Measurements from ENCODE around the gene EPYC.

The EPYC gene

GRCh38 chr12:90924406-90924805, 80.4 kb downstream of the EPYC start:
- TF ChIP-seq POLR2AphosphoS5 (IDR thresholded peaks at IDR 0.05; ENCODE audit: low read depth, low read length), result no peak
- TF ChIP-seq, protein P1, sequence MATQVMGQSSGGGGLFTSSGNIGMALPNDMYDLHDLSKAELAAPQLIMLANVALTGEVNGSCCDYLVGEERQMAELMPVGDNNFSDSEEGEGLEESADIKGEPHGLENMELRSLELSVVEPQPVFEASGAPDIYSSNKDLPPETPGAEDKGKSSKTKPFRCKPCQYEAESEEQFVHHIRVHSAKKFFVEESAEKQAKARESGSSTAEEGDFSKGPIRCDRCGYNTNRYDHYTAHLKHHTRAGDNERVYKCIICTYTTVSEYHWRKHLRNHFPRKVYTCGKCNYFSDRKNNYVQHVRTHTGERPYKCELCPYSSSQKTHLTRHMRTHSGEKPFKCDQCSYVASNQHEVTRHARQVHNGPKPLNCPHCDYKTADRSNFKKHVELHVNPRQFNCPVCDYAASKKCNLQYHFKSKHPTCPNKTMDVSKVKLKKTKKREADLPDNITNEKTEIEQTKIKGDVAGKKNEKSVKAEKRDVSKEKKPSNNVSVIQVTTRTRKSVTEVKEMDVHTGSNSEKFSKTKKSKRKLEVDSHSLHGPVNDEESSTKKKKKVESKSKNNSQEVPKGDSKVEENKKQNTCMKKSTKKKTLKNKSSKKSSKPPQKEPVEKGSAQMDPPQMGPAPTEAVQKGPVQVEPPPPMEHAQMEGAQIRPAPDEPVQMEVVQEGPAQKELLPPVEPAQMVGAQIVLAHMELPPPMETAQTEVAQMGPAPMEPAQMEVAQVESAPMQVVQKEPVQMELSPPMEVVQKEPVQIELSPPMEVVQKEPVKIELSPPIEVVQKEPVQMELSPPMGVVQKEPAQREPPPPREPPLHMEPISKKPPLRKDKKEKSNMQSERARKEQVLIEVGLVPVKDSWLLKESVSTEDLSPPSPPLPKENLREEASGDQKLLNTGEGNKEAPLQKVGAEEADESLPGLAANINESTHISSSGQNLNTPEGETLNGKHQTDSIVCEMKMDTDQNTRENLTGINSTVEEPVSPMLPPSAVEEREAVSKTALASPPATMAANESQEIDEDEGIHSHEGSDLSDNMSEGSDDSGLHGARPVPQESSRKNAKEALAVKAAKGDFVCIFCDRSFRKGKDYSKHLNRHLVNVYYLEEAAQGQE (IDR thresholded peaks at IDR 0.05; ENCODE audit: insufficient read depth in 1 of 2, low read depth in 2 of 2, low read length in 2 of 2), result no peak
- TF ChIP-seq SIN3A (IDR thresholded peaks at IDR 0.05; ENCODE audit: borderline replicate concordance, insufficient read depth, low read length), result no peak
- TF ChIP-seq TAF1 (IDR thresholded peaks at IDR 0.05; ENCODE audit: borderline replicate concordance, insufficient read depth, low read length), result no peak
- no peak for TF ChIP-seq FOXP2 (optimal IDR thresholded peaks at IDR 0.05; ENCODE audit: borderline replicate concordance, extremely low read depth, extremely low read length, insufficient read depth)

DNA sequence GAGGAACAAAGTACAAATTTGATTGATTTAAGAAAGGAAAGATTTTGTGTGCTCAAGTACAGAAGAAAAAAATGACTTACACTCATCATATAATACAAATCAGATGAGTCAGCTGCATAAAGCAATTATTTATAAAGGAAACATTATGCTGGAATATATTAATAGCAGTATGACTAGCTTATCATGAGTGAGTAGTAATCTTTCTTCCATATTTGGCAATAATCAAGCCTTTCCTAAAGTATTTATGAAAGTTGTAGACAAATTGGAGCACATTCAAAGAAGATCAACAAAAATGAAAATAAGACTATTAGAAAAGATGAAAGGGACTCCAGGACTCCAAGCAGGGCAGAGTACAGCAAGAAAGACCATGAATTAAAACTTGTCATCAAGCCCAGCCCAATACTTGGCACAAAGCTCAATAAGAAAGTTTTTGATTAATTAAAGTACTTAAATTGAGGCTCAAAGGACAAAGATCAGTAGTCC, 82.6 kb downstream of the EPYC start:
- TF ChIP-seq FOXP2 (optimal IDR thresholded peaks at IDR 0.05; ENCODE audit: borderline replicate concordance, extremely low read depth, extremely low read length, insufficient read depth) (no peak), SIN3A (IDR thresholded peaks at IDR 0.05; ENCODE audit: borderline replicate concordance, insufficient read depth, low read length) (no peak), TAF1 (IDR thresholded peaks at IDR 0.05; ENCODE audit: borderline replicate concordance, insufficient read depth, low read length) (no peak), POLR2AphosphoS5 (IDR thresholded peaks at IDR 0.05; ENCODE audit: low read depth, low read length) (no peak)
- TF ChIP-seq, protein P1 (IDR thresholded peaks at IDR 0.05; ENCODE audit: insufficient read depth in 1 of 2, low read depth in 2 of 2, low read length in 2 of 2), result no peak

DNA sequence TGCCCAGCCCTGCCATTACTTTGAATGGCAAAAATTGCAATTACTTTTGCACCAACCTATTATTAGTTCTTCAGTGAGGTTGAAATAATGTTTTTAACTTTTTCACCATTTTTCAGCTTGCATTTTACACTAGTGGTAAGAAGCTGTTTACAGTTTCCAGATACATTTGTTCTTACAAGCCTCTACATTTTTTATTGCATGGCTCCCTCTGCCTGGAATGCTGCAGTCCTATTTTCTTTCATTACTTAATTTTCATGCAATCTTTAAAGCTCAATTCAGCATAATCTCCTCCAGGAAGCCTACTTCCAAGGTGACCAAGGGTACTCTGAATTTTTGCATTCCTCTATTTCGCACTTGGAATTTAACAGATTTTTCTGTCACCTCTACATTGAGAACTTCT, 83.2 kb downstream of the EPYC start:
- TF ChIP-seq TAF1 (IDR thresholded peaks at IDR 0.05; ENCODE audit: borderline replicate concordance, insufficient read depth, low read length) (no peak), FOXP2 (optimal IDR thresholded peaks at IDR 0.05; ENCODE audit: borderline replicate concordance, extremely low read depth, extremely low read length, insufficient read depth) (no peak)
- TF ChIP-seq, protein P1 (IDR thresholded peaks at IDR 0.05; ENCODE audit: insufficient read depth in 1 of 2, low read depth in 2 of 2, low read length in 2 of 2), result no peak

- TF ChIP-seq FOXP2 (optimal IDR thresholded peaks at IDR 0.05; ENCODE audit: borderline replicate concordance, extremely low read depth, extremely low read length, insufficient read depth), result no peak
- no peak for TF ChIP-seq TAF1 (IDR thresholded peaks at IDR 0.05; ENCODE audit: borderline replicate concordance, insufficient read depth, low read length)
- no peak for TF ChIP-seq POLR2AphosphoS5 (IDR thresholded peaks at IDR 0.05; ENCODE audit: low read depth, low read length)
- TF ChIP-seq, protein P1 (IDR thresholded peaks at IDR 0.05; ENCODE audit: insufficient read depth in 1 of 2, low read depth in 2 of 2, low read length in 2 of 2), result no peak
- TF ChIP-seq SIN3A (IDR thresholded peaks at IDR 0.05; ENCODE audit: borderline replicate concordance, insufficient read depth, low read length), result no peak
Measured at GRCh38 chr12:90920222-90920621, 84.5 kb downstream of the EPYC start.

DNA sequence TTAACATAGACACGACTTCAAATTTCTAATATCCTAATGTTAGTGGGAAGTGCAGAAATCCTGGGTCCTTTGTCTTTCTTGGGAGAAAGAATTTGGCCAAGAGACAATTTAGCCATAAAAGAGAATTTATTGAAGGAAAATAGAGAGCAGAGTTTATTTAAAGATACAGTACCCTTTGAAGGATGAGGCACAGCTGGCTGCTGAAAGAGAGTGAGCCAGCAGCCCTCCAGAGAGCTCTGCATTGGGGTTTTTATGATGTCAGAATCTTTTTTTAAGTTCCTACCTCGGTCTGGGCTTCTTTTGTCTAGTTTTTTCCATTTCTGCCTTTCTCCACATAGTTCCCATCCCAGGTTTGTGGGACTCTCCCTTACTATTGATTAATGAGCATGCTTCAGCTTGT, 87.3 kb downstream of the EPYC start:
- no peak for TF ChIP-seq POLR2AphosphoS5 (IDR thresholded peaks at IDR 0.05; ENCODE audit: low read depth, low read length)
- no peak for TF ChIP-seq TAF1 (IDR thresholded peaks at IDR 0.05; ENCODE audit: borderline replicate concordance, insufficient read depth, low read length)

Data from PFSK-1 (cell line).